ENCODE measurements around the gene CD68. TPM values are rescaled to one million over a fixed set of nuclear protein-coding genes. Genes with fewer than 3 reads are reported as not detected.

Gene CD68
- 44.2 TPM for polyA plus RNA-seq (2013, experiment 1 of 2; ENCODE audit: insufficient read length)
- 40.5 TPM for polyA plus RNA-seq (2013, experiment 2 of 2; ENCODE audit: insufficient read length)

DNA sequence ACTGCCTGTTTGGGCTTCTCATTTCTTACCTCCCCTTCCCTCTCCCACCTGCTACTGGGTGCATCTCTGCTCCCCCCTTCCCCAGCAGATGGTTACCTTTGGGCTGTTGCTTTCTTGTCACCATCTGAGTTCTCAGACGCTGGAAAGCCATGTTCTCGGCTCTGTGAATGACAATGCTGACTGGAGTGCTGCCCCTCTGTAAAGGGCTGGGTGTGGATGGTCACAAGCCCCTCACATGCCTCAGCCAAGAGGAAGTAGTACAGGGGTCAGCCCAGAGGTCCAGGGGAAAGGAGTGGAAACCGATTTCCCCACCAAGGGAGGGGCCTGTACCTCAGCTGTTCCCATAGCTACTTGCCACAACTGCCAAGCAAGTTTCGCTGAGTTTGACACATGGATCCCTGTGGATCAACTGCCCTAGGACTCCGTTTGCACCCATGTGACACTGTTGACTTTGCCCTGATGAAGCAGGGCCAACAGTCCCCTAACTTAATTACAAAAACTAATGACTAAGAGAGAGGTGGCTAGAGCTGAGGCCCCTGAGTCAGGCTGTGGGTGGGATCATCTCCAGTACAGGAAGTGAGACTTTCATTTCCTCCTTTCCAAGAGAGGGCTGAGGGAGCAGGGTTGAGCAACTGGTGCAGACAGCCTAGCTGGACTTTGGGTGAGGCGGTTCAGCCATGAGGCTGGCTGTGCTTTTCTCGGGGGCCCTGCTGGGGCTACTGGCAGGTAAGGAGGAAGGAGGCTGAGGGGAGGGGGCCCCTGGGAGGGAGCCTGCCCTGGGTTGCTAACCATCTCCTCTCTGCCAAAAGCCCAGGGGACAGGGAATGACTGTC, at the start of gene CD68:
CD68 (plus strand) TSS at position 638 of the 833 bp plus-strand sequence; CDS start at position 678, 40 bp downstream.
- DNase-seq = peak; percentile 87

DNA sequence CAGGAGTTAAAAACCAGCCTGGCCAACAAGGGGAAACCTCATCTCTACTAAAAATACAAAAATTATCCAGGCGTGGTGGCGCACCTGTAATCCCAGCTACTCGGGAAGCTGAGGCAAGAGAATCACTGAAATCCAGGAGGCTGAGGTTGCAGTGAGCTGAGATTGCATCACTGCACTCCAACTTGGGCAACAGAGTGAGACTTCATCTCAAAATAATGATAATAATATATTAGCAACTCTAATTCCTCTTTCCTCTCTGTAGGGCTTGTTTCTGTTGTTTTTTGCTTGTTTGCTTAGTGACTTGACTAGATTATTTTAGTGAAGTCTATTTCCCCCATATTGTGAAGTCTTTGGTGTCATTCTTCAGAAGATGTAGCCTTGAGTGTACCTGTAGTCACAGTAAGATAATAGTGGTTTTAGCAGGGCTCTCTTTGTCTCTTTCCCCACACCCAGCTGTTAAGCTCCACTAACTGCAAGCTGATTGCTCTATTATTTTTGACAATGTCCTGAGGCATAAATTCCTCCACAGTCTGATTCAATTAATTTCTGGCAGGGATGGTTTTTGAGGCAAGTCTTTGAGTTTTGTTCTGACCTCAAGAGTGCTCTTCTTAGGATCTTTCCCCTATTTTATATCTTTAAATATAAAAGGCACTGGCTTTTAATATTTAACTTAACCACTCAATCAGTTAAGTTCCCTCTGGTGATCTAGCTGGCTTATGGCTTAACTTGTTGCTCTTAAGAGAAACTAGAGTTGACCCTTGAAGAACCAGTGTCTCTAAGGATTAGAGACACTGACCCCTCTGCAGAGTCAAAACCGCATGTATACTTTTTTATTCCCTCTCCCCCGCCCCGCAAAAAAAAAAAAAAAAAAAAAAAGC, 49.2 kb upstream of the CD68 start:
- DNase-seq = no peak

DNA sequence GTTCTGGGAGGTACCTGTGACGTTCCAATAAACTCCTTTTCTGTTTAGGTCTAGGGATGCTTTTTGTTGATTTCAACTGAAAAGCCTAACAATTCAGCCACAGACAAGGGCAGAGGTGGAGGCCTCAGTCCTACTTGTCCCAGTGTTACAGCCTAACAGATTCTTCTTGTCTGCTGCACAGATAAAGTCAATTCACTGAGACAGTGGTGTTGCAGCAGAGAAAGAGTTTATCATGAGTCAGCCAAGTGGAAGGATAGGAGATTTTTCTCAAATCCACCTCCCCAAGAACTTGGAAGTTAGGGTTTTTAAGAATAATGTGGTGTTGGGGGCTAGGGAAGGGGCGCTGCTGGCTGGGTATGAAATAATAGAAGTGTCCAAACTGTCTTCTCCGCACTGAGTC, 41.4 kb upstream of the CD68 start:
- DNase-seq = no peak

- peak; percentile 16 for DNase-seq
Observed at GRCh38 chr17:7538891-7539545, 40.4 kb upstream of the CD68 start.

DNA sequence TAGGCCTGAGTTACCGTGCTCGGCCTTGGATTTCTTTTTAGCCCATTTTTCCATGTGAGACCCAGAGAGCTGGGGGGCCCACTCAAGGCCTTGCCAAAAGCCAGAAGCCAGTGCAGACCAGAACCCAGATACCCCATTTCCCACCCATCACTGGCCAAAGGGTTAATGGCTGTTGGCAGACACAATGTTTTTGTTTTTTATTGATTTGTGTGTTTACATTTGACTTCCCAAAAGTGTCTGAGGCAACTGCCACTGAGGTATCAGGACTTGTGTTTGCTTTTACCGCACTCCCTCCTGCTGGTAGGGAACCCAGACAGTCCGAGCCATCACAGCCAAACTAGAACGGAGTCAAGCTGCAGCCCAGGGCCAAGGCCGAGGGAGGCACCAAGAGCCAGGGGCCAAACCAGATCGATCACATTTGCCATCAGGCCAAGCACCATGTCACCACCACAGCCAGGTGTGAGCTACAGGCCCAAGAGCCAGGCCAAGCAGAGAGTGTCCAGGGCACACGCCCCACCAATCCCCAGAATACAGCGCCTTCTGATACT, 38.3 kb upstream of the CD68 start:
- DNase-seq = no peak

- no peak for DNase-seq
Observed at GRCh38 chr17:7544911-7545310, 34.5 kb upstream of the CD68 start.

DNA sequence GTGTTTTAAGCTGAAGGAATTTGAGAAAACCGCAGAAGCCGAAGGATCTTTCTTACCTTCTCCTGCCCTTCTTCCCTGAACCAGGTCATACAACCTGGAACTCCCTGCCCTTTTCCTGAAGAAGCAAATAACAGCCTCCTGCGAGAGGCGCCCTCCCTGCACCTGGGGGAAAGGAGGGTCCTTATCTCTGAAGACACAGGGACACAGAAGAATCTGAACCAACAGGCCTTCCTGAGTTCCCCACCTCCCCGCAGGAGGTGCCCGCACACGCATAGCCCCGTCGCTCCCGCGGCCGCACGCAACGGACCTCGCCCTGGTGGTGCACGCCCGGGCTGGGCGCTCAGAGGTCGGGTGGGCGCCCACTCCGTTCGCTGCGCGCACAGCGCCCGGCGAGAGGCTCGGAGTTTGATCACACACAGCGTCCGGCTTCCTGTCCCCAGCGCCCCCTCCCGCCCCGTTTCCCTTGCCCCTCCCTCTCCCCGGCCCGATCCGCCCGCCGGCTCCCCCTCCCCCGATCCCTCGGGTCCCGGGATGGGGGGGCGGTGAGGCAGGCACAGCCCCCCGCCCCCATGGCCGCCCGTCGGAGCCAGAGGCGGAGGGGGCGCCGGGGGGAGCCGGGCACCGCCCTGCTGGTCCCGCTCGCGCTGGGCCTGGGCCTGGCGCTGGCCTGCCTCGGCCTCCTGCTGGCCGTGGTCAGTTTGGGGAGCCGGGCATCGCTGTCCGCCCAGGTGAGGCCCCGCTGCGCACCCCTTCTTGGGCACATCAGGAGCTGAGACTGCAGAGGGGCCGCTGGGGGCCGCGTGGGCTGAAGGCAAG, 30.6 kb upstream of the CD68 start, which contains the start of gene TNFSF12:
TNFSF12 (plus strand) TSS at position 474 of the 816 bp plus-strand sequence; CDS start at position 570, 96 bp downstream.
- DNase-seq = peak; percentile 29

- no peak for DNase-seq
Observed at GRCh38 chr17:7549401-7550055, 29.9 kb upstream of the CD68 start.

DNA sequence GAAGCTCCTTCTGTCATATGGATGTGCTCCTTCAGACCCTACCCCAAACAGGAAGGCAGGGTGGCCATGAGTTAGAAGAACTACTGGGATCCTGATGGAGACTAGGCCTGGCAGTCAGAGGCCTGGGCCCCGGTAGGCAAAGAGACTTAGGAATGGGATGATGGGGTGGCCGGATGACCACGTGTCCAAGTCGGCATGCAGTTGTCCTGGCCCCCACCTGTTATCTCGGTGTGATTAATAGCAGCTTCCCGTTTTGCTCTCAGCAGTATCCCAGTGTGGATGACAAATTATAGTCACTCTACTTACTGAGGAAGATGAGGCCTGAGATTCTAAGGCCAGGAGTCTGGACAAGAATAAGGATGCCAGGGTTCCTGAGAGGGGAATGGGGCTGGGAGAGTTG, 29.1 kb upstream of the CD68 start:
- DNase-seq = no peak

DNA sequence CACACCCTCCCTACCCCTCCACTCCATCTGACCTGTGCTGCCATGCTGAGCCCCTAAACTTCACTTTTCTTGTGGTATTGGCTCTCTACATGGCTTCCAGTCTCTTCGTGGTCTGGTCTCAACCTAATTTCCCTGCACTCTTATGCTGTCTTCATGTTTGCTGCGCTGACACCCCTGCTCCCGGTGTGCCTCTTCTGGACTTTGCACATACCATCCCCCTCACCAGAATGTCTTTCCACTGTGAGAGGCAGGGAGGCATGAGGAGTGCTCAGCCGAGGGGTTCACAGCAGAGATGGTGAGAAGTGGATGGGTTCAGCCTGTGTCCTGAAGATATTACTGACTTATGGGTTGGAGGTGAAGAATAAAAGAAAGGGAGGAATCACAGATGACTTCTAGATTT, 28.0 kb upstream of the CD68 start:
- no peak for DNase-seq

GRCh38 chr17:7552621-7553051, 26.8 kb upstream of the CD68 start:
- no peak for DNase-seq

- DNase-seq = no peak
Observed at GRCh38 chr17:7553356-7553755, 26.1 kb upstream of the CD68 start.

- no peak for DNase-seq
Observed at GRCh38 chr17:7555320-7555948, 24.0 kb upstream of the CD68 start.

DNA sequence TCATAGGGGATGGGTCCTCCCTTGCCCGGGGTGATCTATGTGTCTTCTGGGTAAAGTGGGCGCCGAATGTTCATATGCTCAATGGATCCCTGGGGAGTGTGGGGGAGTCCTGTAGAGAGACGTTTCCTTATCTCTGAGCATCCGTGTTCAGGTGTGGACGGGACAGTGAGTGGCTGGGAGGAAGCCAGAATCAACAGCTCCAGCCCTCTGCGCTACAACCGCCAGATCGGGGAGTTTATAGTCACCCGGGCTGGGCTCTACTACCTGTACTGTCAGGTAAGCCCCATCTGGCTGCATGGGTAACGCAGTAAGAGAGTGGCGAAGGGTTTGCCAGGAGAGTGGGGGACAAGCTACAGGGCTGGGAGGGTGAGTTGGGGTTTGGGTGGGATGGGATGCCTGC, 22.8 kb upstream of the CD68 start:
- no peak for DNase-seq

DNA sequence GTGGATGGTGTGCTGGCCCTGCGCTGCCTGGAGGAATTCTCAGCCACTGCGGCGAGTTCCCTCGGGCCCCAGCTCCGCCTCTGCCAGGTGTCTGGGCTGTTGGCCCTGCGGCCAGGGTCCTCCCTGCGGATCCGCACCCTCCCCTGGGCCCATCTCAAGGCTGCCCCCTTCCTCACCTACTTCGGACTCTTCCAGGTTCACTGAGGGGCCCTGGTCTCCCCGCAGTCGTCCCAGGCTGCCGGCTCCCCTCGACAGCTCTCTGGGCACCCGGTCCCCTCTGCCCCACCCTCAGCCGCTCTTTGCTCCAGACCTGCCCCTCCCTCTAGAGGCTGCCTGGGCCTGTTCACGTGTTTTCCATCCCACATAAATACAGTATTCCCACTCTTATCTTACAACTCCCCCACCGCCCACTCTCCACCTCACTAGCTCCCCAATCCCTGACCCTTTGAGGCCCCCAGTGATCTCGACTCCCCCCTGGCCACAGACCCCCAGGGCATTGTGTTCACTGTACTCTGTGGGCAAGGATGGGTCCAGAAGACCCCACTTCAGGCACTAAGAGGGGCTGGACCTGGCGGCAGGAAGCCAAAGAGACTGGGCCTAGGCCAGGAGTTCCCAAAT, 22.2 kb upstream of the CD68 start:
- no peak for DNase-seq

- DNase-seq = no peak
Observed at GRCh38 chr17:7557775-7558543, 21.5 kb upstream of the CD68 start.

GRCh38 chr17:7558544-7559319, 20.7 kb upstream of the CD68 start, which contains the start of gene TNFSF13:
TSS of gene TNFSF13 (plus strand) at chr17:7558750. CDS start at chr17:7559040, 290 bp downstream.
- DNase-seq = no peak

Measured in fibroblast of skin of abdomen (primary cell).